HCT116 (cell line): Measurements from ENCODE around the gene VEZF1. TPM values are rescaled to one million over a fixed set of nuclear protein-coding genes. Genes with fewer than 3 reads are reported as not detected.

Experiments used
- CEBPB ChIP-seq: IDR thresholded peaks from 2 replicates; pipeline ENCODE4 v1.6.1; 2012; ENCODE audit warnings: low read depth
- ELF1 ChIP-seq: IDR thresholded peaks from 2 replicates; pipeline ENCODE4 v1.6.1; 2012; ENCODE audit warnings: low read depth, borderline replicate concordance
- FOSL1 ChIP-seq: IDR thresholded peaks from 2 replicates; pipeline ENCODE4 v1.6.1; 2012; ENCODE audit warnings: low read depth
- POLR2AphosphoS5 ChIP-seq: IDR thresholded peaks from 2 replicates; pipeline ENCODE4 v1.6.1; 2011; ENCODE audit warnings: mild to moderate bottlenecking, low read depth, low read length, moderate library complexity
- SP1 ChIP-seq: IDR thresholded peaks from 2 replicates; pipeline ENCODE4 v1.6.1; 2012; ENCODE audit warnings: low read depth
- YY1 ChIP-seq: IDR thresholded peaks from 2 replicates; pipeline ENCODE4 v1.6.1; 2011; ENCODE audit warnings: low read length, low read depth, moderate library complexity, mild to moderate bottlenecking; ENCODE audit not compliant: insufficient replicate concordance; ENCODE audit errors: extremely low read depth
- total RNA-seq: library from RNA; stranded (reverse); gene quantifications from one replicate; pipeline ENCODE4 v1.2.1, GENCODE V29; 2021; ENCODE audit not compliant: unreplicated experiment
- TF ChIP-seq, protein P1 (sequence below): IDR thresholded peaks from 2 replicates; pipeline ENCODE4 v1.6.1; 2012; ENCODE audit warnings: low read depth
- TF ChIP-seq, protein P2 (sequence below), 3 experiments: fragments of 200-600 bp in 1 of 3; sonication (generic) in 1 of 3; IDR thresholded peaks in 2 of 3; conservative IDR thresholded peaks in 1 of 3; 2 replicates each; pipeline ENCODE4 v1.5.1; 2012 to 2017; ENCODE audit warnings: low read depth in 2 of 3, low read length in 2 of 3, antibody characterized with exemption in 1 of 3, borderline replicate concordance in 1 of 3, control low read depth in 1 of 3, mild to moderate bottlenecking in 1 of 3, mixed read lengths in 1 of 3, mixed run types in 1 of 3, moderate library complexity in 1 of 3; ENCODE audit not compliant: insufficient read depth in 1 of 3
- TF ChIP-seq, protein P3 (sequence below): IDR thresholded peaks from 2 replicates; pipeline ENCODE4 v1.6.1; 2012

The VEZF1 gene
- total RNA-seq, 1 experiment from 2014 or later = 70.2 TPM

DNA sequence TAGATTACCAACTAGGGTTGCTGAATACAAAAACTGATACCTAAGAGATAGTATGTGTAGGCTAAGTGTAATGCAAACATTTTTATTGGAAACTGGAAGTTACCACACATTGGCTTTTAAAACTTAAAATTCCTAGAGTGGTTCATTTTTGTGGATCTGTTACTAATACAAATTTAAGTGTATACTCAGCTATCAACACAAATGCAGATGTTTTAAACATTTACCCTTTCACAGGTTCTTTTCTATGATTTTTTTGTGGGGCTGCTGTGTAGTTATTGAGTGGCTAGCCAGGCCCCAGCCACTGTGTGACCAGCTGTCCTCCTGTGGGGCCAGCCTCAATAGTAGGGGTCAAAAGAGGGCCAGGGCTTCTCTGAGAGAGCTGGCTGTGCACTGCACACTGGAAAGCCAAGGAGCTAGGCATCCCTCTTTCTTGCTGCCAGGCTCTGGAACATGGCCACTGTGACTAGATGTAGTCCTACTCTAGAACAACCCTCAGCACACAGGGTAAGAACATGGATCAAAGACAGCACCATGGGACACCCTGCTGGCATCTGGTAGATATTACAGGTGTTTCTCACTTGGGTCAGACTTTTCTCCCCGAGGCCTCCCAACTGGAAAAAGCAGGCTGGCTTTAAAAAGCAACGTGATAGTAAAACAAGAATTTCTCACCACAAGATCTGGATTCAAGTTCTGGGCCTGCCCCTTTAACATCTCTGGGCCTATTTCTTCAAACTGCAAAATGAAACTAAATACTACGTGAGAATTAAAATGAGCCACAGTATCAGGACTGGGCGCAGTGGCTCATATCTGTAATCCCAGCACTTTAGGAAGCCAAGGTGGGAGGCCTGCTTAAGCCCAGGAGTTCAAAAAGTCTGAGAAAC is 7.3 kb upstream of the VEZF1 start (continued):
- TF ChIP-seq FOSL1 = no peak
- TF ChIP-seq CEBPB = no peak
- no peak for TF ChIP-seq SP1
- no peak for TF ChIP-seq YY1
- TF ChIP-seq, protein P1, sequence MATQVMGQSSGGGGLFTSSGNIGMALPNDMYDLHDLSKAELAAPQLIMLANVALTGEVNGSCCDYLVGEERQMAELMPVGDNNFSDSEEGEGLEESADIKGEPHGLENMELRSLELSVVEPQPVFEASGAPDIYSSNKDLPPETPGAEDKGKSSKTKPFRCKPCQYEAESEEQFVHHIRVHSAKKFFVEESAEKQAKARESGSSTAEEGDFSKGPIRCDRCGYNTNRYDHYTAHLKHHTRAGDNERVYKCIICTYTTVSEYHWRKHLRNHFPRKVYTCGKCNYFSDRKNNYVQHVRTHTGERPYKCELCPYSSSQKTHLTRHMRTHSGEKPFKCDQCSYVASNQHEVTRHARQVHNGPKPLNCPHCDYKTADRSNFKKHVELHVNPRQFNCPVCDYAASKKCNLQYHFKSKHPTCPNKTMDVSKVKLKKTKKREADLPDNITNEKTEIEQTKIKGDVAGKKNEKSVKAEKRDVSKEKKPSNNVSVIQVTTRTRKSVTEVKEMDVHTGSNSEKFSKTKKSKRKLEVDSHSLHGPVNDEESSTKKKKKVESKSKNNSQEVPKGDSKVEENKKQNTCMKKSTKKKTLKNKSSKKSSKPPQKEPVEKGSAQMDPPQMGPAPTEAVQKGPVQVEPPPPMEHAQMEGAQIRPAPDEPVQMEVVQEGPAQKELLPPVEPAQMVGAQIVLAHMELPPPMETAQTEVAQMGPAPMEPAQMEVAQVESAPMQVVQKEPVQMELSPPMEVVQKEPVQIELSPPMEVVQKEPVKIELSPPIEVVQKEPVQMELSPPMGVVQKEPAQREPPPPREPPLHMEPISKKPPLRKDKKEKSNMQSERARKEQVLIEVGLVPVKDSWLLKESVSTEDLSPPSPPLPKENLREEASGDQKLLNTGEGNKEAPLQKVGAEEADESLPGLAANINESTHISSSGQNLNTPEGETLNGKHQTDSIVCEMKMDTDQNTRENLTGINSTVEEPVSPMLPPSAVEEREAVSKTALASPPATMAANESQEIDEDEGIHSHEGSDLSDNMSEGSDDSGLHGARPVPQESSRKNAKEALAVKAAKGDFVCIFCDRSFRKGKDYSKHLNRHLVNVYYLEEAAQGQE = no peak
- no peak for TF ChIP-seq ELF1
- TF ChIP-seq, protein P2, sequence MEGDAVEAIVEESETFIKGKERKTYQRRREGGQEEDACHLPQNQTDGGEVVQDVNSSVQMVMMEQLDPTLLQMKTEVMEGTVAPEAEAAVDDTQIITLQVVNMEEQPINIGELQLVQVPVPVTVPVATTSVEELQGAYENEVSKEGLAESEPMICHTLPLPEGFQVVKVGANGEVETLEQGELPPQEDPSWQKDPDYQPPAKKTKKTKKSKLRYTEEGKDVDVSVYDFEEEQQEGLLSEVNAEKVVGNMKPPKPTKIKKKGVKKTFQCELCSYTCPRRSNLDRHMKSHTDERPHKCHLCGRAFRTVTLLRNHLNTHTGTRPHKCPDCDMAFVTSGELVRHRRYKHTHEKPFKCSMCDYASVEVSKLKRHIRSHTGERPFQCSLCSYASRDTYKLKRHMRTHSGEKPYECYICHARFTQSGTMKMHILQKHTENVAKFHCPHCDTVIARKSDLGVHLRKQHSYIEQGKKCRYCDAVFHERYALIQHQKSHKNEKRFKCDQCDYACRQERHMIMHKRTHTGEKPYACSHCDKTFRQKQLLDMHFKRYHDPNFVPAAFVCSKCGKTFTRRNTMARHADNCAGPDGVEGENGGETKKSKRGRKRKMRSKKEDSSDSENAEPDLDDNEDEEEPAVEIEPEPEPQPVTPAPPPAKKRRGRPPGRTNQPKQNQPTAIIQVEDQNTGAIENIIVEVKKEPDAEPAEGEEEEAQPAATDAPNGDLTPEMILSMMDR (IDR thresholded peaks at IDR 0.05 in 2 of 3, conservative IDR thresholded peaks at IDR 0.05 in 1 of 3; ENCODE audit: borderline replicate concordance in 1 of 3, insufficient read depth in 1 of 3, low read depth in 2 of 3, low read length in 2 of 3) = peak; percentile 74 to 94 (median 87)
- TF ChIP-seq POLR2AphosphoS5 = no peak; the same call in 1 of the 2 replicates
- TF ChIP-seq, protein P3, sequence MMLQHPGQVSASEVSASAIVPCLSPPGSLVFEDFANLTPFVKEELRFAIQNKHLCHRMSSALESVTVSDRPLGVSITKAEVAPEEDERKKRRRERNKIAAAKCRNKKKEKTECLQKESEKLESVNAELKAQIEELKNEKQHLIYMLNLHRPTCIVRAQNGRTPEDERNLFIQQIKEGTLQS = no peak
